HUDEP-2 (cell line): Measurements from ENCODE around the gene SLC23A3.
"Not testable (repeated sequence)": the region's sequence is repeated elsewhere in the genome, so short reads cannot be mapped to it uniquely, and the experiment has no call there.

ENCODE experiments used
- DNase-seq, 76 experiments: peaks; one replicate each; lab custom pipeline; 2025; ENCODE audit not compliant: unreplicated experiment in 76 of 76; lab: John Stamatoyannopoulos, UW

The SLC23A3 gene

GRCh38 chr2:219205165-219205538 lies 35.3 kb upstream of the SLC23A3 start:
- no peak for DNase-seq

GRCh38 chr2:219204425-219205164 lies 34.8 kb upstream of the SLC23A3 start:
- no peak for DNase-seq

- DNase-seq = not testable (repeated sequence)
Measured at GRCh38 chr2:219201331-219201730, 31.5 kb upstream of the SLC23A3 start.

GRCh38 chr2:219200502-219201326 lies 30.9 kb upstream of the SLC23A3 start:
- not testable (repeated sequence) for DNase-seq

GRCh38 chr2:219199470-219200211 lies 29.8 kb upstream of the SLC23A3 start:
- DNase-seq = no peak

GRCh38 chr2:219198974-219199373 lies 29.1 kb upstream of the SLC23A3 start:
- DNase-seq = no peak

- DNase-seq = no peak
Measured at GRCh38 chr2:219197388-219197787, 27.6 kb upstream of the SLC23A3 start.

- no peak for DNase-seq
Measured at GRCh38 chr2:219186754-219187456, 17.1 kb upstream of the SLC23A3 start.

GRCh38 chr2:219184121-219184520 lies 14.3 kb upstream of the SLC23A3 start:
- no peak for DNase-seq

- DNase-seq = no peak
Measured at GRCh38 chr2:219183151-219183772, 13.4 kb upstream of the SLC23A3 start.

GRCh38 chr2:219182331-219183150 lies 12.7 kb upstream of the SLC23A3 start:
- DNase-seq = no peak

- DNase-seq = no peak
Measured at GRCh38 chr2:219181531-219181930, 11.7 kb upstream of the SLC23A3 start.

GRCh38 chr2:219180961-219181360 lies 11.1 kb upstream of the SLC23A3 start:
- DNase-seq = no peak

GRCh38 chr2:219179601-219180465 lies 10.0 kb upstream of the SLC23A3 start:
- DNase-seq = no peak

GRCh38 chr2:219178377-219179175 lies 8.7 kb upstream of the SLC23A3 start:
- peak in 37 of 76 experiments; percentile 4 to 66 (median 36) for DNase-seq

- peak in 74 of 76 experiments; percentile 10 to 96 (median 76) for DNase-seq
Measured at GRCh38 chr2:219177552-219178376, 7.9 kb upstream of the SLC23A3 start, which contains the start of gene RETREG2. Gene RETREG2, plus strand, starts transcription at chr2:219178275. Its CDS starts 78 bp downstream, at chr2:219178353.
